ENCODE measurements around the gene TEDC1. TPM values are rescaled to one million over a fixed set of nuclear protein-coding genes. Genes with fewer than 3 reads are reported as not detected.

TEDC1 gene
- total RNA-seq, 1 experiment from 2014 or later, result 26.2 TPM

DNA sequence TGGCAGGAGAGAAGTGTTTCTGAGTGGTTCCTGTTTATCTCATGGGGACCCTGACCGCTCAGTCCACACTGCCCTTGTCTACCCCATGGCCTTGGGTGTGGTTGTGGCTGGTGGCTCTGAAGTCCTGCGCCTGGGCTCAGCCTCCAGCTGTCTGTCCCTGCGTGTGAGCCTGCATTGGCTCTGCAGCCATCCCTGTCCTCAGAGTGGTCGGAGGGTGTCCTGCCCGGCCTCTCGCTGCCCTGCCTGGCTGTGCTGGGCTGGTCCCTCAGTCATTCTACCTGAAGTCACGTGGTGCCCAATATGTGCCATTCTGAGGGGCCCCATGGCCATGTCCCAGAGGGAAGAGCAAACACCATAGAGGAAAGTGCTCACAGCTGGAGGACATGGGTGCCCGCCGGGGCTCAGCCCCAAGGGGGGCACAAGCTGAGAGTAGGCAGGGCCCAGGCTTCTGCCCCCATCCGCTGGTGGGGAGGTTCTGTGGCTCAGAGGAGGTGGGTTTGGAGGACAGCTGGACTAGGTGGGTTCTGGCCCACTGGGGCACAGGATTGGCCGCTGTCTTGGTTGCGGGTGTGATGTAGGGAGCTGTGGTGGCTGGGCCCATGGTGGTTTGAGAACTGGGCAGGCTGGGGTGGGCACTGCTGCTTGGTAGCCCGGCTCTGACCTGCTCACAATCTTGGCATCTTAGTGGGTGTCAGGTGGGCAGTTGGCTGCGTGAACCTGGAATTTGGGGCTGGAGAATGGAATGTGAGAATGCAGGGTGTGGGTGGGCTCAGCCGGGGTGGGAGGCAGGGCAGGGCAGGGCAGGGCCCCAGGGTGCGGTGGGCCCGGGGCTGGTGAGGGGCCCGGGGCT, 11.6 kb downstream of the TEDC1 start:
- no peak overlapping the region for H3K23ac ChIP-seq (ENCODE audit: insufficient read length, low read depth, low read length)
- no peak overlapping the region for H3K4ac ChIP-seq (ENCODE audit: low read depth, low read length)
- peak overlapping the region in 1 of 2 experiments; percentile 48; a peak in 1 of 5 replicates for H3K4me3 Mint-ChIP-seq
- H3T11ph ChIP-seq (ENCODE audit: low read length), result no peak overlapping the region
- no peak overlapping the region for H3K27ac ChIP-seq (ENCODE audit: insufficient read length, low read depth, low read length)
- H3K4me2 ChIP-seq (ENCODE audit: insufficient read depth, insufficient read length, low read length), result no peak overlapping the region
- no peaks in the 10 kb centered on the region for H3K79me2 ChIP-seq (ENCODE audit: insufficient read depth, low read length)
- H2BK15ac ChIP-seq (ENCODE audit: low read depth, low read length), result no peak overlapping the region
- no peak overlapping the region for H2AK5ac ChIP-seq (ENCODE audit: insufficient read length, low read length)
- TF ChIP-seq, protein P1, sequence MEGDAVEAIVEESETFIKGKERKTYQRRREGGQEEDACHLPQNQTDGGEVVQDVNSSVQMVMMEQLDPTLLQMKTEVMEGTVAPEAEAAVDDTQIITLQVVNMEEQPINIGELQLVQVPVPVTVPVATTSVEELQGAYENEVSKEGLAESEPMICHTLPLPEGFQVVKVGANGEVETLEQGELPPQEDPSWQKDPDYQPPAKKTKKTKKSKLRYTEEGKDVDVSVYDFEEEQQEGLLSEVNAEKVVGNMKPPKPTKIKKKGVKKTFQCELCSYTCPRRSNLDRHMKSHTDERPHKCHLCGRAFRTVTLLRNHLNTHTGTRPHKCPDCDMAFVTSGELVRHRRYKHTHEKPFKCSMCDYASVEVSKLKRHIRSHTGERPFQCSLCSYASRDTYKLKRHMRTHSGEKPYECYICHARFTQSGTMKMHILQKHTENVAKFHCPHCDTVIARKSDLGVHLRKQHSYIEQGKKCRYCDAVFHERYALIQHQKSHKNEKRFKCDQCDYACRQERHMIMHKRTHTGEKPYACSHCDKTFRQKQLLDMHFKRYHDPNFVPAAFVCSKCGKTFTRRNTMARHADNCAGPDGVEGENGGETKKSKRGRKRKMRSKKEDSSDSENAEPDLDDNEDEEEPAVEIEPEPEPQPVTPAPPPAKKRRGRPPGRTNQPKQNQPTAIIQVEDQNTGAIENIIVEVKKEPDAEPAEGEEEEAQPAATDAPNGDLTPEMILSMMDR (conservative IDR thresholded peaks at IDR 0.05), result no peak
- H4K8ac ChIP-seq (replicated peaks; ENCODE audit: insufficient read length, low read depth, low read length), result no peak overlapping the region
- H2BK120ac ChIP-seq (ENCODE audit: low read depth, low read length, poor library complexity, severe bottlenecking), result no peak overlapping the region
- H3K9me3 ChIP-seq (ENCODE audit: control insufficient read depth, low read depth, low read length), result no peaks in the 10 kb centered on the region
- H3K4me1 ChIP-seq (ENCODE audit: insufficient read depth, low read length), result no peaks in the 10 kb centered on the region
- no peak for DNase-seq
- H2BK20ac ChIP-seq (ENCODE audit: low read depth, low read length, poor library complexity, severe bottlenecking), result no peak overlapping the region
- peaks cover 2% of the 10 kb centered on the region for H3K23me2 ChIP-seq (ENCODE audit: insufficient read length, low read depth, low read length, poor library complexity, severe bottlenecking)
- no peak overlapping the region for H2BK5ac ChIP-seq (ENCODE audit: insufficient read length, low read length)
- WGBS (ENCODE audit: extremely low coverage, insufficient read length, low lambda C conversion rate), result no CpG with 5 or more reads among the region's 18 CpGs
- H2BK12ac ChIP-seq (ENCODE audit: insufficient read length, low read depth, low read length), result no peak overlapping the region
- H4K91ac ChIP-seq (ENCODE audit: insufficient read length, low read depth, low read length), result no peak overlapping the region
- H3K56ac ChIP-seq (ENCODE audit: insufficient read length, low read depth, low read length), result no peak overlapping the region
- no peak overlapping the region; the same call in 1 of the 2 replicates for H3K14ac ChIP-seq (ENCODE audit: insufficient read depth, low read length)
- peaks cover 0 to 4% of the 10 kb centered on the region in 2 experiments; a peak in 2 of 4 replicates for H3K4me1 Mint-ChIP-seq
- no peak overlapping the region for H3K9ac ChIP-seq (ENCODE audit: extremely low read depth, insufficient read length, low read length)
- no peaks in the 10 kb centered on the region for H3K27me3 ChIP-seq (ENCODE audit: insufficient read depth, low read length)
- H3K27me3 Mint-ChIP-seq (ENCODE audit: low read depth), result peaks cover 11% of the 10 kb centered on the region
- no peak overlapping the region for H4K5ac ChIP-seq (ENCODE audit: insufficient read length, low read depth, low read length)
- no peak overlapping the region for H2AFZ ChIP-seq (ENCODE audit: low read length)
- no peaks in the 10 kb centered on the region for H4K20me1 ChIP-seq (ENCODE audit: control insufficient read depth, insufficient read depth, insufficient read length)
- H3K9me3 Mint-ChIP-seq, result peaks cover 0 to 4% of the 10 kb centered on the region in 2 experiments; a peak in 1 of 5 replicates
- H3K27ac Mint-ChIP-seq, result peak overlapping the region in 1 of 3 experiments; percentile 68; a peak in 2 of 7 replicates
- no peaks in the 10 kb centered on the region for H3K79me1 ChIP-seq (ENCODE audit: insufficient read depth, low read depth, low read length, poor library complexity, severe bottlenecking)
- no peaks in the 10 kb centered on the region; a peak in 1 of 7 replicates for H3K36me3 Mint-ChIP-seq (ENCODE audit: insufficient read depth in 1 of 3, low read depth in 3 of 3)
- H3K18ac ChIP-seq (ENCODE audit: insufficient read length, low read depth, low read length), result no peak overlapping the region

Measured in H9 (cell line).